GM18520 (cell line): ENCODE measurements around the gene UNC13B.
"Not testable (repeated sequence)": the region's sequence is repeated elsewhere in the genome, so short reads cannot be mapped to it uniquely, and the experiment has no call there.

ENCODE experiments used
- ATAC-seq: cut with Tn5 transposase; IDR thresholded peaks from one replicate; pipeline ENCODE4 v1.9.1; 2021; ENCODE audit not compliant: unreplicated experiment

Gene UNC13B

DNA sequence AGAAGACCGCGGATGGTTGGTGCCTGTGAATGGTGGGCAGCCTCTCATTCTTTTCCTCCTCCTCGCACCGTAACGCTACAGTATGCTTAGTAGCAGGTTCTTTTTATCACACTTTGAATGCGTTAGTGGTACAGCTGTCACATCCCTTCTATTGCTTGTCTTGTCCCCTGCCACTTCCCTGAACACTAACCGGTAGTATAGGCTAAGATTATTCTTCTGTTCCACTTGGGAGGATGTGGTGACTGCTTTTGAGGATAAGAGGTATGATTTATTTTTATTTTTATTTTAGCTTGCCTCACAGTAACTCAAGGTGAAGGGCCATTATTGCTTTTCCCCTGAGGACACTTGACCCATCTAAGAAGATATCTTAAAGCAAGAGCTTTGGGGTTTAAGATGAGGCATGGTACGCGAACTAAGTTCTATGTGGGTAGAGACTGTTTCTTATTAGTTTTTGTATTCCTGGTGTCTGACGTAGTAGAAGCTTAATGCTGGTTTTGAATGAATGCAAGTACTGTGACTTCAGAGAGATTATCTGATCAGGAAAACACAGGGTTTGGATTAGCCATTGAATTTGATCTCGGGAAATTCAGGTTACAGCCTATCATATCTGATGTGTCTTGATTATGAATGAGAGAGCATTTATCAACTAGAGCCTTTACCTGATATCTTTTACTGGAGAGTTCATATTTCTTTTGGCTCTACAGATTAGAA is 951 bp downstream of the UNC13B start:
- ATAC-seq = no peak

DNA sequence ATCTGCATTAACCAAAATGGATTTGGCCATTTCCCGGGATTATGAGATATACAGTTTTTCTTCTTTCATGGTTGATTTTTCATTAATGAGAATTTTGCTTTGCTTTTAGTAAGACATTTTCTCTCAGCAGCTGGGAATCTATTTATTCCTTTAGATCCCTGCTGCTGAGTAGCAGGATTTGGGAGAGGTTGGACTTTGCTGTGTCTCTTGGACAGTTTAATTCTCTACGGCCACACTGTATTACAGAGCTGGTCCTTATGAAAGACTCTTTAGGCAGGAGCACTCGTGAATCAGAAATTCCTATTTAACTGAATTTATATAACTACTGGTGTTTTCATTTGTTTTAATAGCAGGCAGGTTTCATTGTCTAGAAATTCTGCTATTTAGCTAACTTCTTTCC is 1.6 kb downstream of the UNC13B start:
- no peak for ATAC-seq

DNA sequence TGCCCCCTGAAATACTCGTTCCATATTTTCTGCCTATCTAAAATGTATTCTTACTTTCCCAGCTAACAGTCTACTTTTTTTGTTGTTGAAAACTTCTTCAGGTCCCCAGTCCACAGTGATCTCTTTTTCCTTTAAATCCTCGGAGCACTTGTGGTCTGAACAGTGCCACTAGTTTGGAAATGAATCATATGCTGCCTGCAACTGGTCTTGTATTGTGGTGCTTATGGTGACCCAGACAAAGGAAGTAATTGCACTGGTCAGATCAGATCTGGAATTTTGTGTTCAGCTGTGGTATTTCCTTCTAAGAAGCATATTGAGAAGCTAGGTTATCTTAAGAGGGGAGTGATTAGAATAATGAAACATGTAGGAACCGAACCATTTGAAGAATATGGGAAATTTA is 2.9 kb downstream of the UNC13B start:
- ATAC-seq = no peak

DNA sequence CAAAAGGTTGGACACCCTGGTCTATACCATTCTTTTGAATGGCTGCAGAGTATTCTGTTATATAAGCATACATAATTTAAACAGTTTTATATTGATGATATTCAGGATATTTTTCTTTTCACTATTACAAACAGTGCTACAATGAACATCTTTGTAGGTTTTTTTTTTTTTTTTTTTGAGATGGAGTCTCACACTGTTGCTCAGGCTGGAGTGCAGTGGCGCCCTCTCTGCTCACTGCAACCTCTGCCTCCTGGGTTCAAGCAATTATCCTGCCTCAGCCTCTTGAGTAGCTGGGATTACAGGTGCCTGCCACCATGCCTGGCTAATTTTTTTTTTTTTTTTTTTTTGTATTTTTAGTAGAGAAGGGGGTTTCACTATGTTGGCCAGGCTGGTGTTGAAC is 5.6 kb downstream of the UNC13B start:
- ATAC-seq = not testable (repeated sequence)

DNA sequence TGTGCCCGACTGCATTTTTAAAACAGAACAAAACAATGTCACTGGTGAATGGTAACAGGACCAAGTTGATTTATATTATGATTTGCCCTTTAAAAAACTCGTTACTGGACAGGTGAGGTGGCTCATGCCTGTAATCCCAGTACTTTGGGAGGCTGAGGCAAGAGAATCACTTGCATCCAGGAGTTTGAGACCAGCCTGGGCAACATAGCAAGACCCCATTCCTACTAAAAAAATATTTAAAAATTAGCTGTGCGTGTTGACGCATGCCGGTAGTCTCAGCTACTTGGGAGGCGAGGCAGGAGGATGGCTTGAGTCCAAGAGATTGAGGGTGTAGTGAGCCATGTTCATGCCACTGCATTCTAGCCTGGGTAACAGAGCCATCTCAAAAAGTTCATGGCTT is 7.2 kb downstream of the UNC13B start:
- ATAC-seq = no peak

DNA sequence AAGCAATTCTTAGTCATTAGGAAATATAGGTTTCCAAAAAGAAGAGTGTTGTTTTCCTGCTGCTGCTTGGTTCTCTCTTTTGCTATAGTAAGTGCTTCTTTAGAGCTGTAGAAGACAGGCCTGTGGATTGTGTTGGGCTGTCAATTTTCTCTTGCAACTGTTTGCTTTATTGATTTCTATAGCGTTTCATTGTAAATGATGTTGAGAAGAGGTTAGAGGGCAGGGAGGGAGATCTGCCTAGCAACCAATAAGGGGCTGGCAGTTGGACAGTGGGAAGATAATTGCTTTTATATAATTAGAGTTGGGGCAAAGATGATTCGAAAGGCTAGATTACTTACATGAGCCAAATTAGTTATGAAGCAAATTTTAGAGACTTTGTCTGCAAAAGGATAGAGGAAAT is 11.1 kb downstream of the UNC13B start:
- ATAC-seq = no peak

DNA sequence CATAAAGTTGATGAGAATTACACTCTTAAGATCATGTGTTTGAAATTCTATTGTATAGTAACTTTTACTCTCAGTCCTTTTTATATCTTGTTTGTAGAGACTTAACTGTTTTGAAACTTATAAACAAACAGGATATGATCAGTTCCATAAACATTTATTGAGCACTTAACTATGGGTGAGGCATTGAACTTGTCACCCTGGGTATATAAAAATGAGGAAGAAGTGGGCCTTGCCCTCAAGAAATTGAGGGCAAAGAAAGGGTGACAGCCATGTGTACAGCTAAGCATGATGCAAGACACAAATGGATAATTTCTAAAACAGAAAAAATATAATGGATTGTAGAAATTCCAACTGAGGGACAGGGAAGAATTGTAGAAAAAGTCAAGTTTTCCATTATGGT is 15.7 kb downstream of the UNC13B start:
- ATAC-seq = no peak

DNA sequence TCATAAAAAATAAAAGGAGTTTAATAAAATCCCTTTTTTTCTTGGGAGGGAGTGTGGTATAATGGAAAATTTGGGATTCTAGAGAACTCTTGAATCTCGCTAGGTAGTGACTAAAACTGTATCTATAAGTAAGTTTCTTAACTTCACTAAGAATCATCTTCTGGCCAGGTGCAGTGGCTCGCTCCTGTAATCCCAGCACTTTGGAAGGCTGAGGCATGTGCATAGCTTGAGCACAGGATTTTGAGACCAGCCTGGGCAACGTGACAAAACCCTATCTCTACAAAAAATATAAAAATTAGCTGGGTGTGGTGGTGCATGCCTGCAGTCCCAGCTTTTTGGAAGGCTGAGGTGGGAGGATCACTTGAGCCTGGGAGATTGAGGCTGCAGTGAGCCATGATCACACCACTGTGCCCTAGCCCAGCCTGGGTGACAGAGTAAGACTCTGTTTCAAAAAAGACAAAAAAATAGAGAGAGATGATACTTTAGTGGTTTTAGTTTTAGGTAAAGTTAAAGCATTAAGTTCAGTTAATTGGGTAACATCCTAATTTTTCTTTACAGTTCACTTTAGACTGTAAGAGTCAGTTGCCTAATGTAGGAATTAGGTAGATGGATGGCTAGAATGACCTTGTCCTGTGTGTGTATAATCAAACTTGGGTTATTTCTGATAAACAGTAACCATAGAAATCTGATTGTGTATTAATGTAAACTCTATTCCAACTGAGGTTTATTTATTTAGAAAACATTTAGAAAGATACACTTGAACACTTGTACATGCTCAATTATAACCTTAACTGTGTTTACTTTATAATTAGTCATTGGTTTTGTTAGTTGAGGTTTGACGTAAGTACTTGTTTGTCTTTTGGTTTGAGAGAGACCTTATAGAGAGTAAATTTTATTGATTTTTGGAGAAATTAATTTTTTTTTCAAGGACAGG is 17.8 kb downstream of the UNC13B start:
- no peak for ATAC-seq

DNA sequence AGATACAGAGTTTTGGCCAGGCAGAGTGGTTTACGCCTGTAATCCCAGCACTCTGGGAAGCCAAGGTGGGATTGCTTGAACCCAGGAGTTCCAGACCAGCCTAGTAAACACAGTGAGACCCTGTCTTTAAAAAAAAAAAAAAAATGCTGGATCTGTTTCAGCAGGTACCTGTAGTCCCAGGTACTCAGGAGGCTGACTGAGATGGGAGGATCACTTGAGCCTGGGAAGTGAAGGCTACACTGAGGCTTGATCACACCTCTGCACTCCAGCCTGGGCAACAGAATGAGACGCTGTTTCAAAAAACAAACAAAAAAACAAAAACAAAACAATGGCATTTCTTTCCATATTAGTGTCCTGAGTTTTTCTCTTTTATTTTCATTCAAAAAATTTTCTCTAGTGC is 19.0 kb downstream of the UNC13B start:
- no peak for ATAC-seq

DNA sequence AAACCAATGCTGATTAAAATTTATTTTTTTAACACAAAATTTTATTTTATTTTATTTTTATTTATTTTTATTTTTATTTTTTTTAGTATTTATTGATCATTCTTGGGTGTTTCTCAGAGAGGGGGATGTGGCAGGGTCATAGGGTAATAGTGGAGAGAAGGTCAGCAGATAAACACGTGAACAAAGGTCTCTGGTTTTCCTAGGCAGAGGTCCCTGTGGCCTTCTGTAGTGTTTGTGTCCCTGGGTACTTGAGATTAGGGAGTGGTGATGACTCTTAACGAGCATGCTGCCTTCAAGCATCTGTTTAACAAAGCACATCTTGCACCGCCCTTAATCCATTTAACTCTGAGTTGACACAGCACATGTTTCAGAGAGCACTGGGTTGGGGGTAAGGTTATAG is 20.6 kb downstream of the UNC13B start:
- ATAC-seq = not testable (repeated sequence)

DNA sequence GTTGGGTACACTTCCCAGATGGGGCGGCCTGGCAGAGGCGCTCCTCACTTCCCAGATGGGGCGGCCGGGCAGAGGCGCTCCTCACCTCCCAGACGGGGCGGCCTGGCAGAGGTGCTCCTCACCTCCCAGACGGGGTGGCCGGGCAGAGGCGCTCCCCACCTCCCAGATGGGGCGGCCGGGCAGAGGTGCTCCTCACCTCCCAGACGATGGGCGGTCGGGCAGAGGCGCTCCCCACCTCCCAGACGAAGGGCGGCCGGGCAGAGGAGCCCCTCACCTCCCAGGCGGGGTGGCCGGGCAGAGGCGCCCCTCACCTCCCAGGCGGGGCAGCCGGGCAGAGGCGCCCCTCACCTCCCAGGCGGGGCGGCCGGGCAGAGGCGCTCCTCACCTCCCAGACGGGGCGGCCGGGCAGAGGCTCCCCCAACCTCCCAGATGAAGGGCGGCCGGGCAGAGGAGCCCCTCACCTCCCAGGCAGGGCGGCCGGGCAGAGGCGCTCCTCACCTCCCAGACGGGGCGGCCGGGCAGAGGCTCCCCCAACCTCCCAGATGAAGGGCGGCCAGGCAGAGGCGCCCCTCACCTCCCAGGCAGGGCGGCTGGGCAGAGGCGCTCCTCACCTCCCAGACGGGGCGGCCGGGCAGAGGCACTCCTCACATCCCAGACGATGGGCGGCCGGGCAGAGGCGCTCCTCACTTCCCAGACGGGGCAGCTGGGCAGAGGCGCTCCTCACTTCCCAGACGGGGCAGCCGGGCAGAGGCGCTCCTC is 21.4 kb downstream of the UNC13B start:
- not testable (repeated sequence) for ATAC-seq

DNA sequence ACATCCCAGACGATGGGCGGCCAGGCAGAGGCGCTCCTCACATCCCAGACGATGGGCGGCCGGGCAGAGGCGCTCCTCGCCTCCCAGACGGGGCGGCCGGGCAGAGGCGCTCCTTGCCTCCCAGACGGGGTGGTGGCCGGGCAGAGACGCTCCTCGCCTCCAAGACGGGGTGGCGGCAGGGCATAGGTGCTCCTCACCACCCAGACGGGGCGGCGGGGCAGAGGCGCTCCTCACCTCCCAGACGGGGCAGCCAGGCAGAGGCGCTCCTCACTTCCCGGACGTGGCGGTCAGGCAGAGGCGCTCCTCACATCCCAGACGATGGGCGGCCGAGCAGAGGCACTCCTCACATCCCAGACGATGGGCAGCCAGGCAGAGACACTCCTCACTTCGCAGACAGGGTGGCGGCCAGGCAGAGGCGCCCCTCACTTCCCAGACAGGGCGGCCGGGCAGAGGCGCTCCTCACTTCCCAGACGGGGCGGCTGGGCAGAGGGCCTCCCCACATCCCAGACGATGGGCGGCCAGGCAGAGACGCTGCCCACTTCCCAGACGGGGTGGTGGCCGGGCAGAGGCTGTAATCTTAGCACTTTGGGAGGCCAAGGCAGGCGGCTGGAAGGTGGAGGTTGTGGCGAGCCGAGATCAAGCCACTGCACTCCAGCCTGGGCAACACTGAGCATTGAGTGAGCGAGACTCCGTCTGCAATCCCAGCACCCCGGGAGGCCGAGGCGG is 22.1 kb downstream of the UNC13B start:
- not testable (repeated sequence) for ATAC-seq

DNA sequence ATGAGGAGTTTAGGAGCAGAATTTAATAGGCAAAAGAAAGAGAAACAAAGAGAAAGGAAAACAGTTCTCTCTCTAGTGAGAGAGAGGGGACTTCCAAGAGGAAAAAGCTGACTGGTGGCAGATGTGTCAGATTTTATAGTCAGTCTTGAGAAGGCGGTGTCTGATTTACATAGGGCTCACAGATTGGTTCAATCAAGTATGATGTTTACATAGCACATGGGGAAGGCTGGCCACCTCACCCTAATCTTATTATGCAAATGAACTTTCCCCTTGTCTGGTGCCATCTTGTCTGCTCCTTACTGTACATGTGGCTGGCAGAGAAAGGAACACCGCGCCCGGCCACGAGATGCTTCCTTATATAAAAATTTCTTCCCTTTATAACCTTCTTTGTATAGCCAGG is 24.7 kb downstream of the UNC13B start:
- no peak for ATAC-seq

DNA sequence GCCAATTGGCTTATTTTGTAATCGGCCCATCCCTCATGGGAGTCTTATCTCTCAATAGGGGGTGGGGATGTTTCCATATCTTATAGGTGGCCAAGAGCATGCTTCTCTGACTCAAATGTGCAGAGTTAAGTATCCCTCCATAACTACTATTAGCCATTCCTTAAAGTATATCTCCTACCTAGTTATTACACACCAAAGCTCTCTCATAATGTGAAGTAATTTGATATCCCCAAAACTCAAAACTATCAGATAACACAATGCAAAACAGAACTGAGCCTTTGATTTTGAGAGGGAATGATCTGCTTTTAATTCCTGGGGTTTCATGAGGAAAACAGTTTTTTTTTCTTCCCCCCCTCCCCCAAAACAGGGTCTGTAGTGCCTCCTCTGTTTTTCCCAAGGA is 28.4 kb downstream of the UNC13B start:
- no peak for ATAC-seq

DNA sequence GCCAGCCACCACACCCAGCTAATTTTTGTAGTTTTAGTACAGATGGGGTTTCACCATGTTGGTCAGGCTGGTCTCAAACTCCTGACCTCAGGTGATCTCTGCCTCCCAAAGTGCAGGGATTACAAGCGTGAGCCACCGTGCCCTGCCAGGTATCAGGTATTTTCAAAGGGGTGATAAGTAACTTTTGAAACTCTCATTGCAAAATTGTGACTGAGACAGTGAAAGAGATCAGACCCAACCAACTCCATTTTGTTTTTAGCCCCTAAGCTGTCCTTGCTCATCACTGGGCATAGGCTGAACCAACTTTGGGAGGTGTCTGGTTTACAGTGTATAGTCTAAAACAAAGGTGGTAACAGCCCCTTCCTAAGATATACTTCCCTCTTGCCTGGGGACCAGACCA is 29.3 kb downstream of the UNC13B start:
- no peak for ATAC-seq

DNA sequence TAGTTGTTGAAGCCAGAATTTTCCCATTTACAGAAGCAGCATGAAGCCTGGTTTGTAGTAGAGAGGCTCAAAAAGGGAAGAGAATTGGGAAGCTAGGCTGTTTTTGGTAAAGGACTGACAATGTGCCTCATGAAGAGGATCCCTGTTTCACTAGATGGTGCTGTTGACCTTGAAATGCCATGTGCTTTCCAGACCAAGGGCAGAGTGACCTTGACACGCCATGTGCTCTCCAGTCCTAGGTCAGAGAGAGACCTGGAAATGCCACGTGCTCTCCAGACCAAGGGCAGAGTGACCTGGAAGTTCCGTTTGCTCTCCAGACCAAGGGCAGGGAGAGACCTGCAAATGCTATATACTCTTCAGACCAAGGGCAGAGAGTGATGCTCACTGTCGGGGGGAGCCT is 32.0 kb downstream of the UNC13B start:
- ATAC-seq = no peak

DNA sequence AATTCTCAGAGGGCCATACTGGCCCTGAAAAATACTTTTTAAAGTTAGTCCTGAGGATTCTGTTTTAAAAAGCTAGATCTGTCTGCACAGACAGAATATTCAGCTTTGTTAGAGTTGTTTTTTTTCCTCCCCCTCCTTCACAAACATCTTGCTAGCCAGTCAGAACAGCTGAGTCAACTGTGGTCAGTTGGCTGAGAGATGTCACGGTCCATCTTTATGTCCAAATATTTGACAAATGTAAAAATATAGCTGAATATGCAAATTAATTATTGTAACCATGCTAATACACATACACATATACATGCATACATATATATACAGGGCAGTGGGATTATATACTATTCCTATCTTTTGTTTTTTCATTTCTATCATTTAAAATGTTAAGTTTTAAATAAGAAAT is 33.9 kb downstream of the UNC13B start:
- no peak for ATAC-seq

DNA sequence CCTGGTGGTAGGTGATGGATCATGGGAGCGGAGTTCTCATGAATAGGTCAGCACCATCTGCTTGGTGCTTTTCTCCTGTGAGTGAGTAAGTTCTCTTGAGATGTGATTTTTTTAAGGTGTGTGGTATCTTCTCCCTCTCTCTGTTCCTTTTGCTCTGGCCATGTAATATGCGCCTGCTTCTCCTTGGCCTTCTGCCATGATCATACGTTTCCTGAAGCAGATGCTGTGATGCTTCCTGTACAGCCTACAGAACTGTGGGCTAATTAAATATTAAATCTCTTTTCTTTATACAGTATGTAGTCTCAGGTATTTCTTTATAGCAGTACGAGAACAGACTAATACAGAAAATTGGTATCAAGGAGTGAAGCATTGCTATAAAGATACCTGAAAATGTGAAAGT is 36.4 kb downstream of the UNC13B start:
- ATAC-seq = no peak

DNA sequence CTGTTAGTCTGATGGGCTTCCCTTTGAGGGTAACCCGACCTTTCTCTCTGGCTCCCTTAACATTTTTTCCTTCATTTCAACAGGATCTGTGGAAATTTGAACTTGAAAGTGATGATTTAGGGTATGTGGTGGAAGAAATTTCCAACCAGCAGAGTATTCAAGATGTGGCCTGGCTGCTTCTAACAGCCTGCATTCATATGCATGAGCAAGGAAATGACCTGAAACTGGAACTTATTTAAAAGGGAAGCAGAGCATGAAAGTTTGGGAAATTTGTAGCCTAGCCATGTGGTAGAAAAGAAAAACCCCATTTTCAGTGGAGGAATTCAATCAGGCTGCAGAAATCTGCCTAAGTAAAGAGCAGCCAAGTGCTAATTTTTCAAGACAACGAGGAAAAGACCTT is 41.7 kb downstream of the UNC13B start:
- ATAC-seq = no peak

DNA sequence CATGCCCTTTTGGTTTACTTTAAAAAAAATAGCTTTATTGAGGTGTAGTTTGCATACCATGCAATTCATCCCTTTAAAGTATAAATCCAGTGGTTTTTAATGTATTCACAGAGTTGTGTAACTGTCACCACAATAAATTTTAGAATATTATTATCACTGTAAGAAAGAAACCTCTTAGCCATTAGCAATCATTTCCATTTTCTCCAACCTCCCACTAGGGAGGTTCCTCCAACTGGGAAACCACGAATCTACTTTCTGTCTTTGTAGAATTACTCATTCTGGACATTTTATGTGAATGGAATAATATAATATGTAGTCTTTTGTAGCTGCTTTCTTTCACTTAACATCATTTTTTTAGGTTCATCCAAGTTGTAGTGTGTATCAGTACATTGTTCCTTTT is 43.5 kb downstream of the UNC13B start:
- no peak for ATAC-seq

DNA sequence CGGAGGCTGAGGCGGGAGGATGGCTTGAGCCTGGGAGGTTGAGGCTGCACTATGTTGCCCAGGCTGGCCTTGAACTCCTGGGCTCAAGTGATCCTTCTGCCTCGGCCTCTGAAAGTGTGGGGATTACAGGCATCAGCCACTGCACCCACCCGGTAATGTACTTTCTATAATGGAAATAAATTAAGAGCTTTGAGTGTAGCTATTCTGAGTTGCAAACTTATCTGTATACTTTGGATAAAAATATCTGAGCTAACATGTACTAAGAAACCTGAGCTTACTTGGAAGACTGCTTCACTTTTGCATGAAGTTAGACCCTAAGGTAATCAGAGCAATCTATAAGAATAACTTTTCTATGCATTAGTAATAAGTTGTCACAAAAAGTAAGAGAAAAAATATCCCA is 50.0 kb downstream of the UNC13B start:
- no peak for ATAC-seq
